ENCODE measurements around the gene IPCEF1.

The IPCEF1 gene

GRCh38 chr6:154289818-154290508 is 66.6 kb downstream of the IPCEF1 start:
- no peak for TF ChIP-seq TCF4 (CRISPR knock-in tag; IDR thresholded peaks at IDR 0.05; ENCODE audit: borderline replicate concordance)
- ATAC-seq, result no peak

- no peak for ATAC-seq
- no peak for TF ChIP-seq ZFP3 (CRISPR knock-in tag; IDR thresholded peaks at IDR 0.05)
- no peak for TF ChIP-seq CSRNP3 (CRISPR knock-in tag; IDR thresholded peaks at IDR 0.05)
- TF ChIP-seq ZNF565 (CRISPR knock-in tag; conservative IDR thresholded peaks at IDR 0.05; ENCODE audit: low read depth), result no peak
Observed at GRCh38 chr6:154285826-154286225, 70.8 kb downstream of the IPCEF1 start.

- TF ChIP-seq CREB5 (CRISPR knock-in tag; IDR thresholded peaks at IDR 0.05; ENCODE audit: low read depth), result no peak
- no peak for TF ChIP-seq POU6F1 (CRISPR knock-in tag; IDR thresholded peaks at IDR 0.05; ENCODE audit: borderline replicate concordance, low read depth)
- TF ChIP-seq CSRNP3 (CRISPR knock-in tag; IDR thresholded peaks at IDR 0.05), result no peak
- TF ChIP-seq SNAI2 (CRISPR knock-in tag; IDR thresholded peaks at IDR 0.05), result no peak
- TF ChIP-seq TSHZ2 (CRISPR knock-in tag; IDR thresholded peaks at IDR 0.05), result no peak
- TF ChIP-seq TCF4 (CRISPR knock-in tag; IDR thresholded peaks at IDR 0.05; ENCODE audit: borderline replicate concordance), result no peak
- TF ChIP-seq ZNF70 (CRISPR knock-in tag; IDR thresholded peaks at IDR 0.05), result no peak
- ATAC-seq, result no peak
Observed at GRCh38 chr6:154284313-154284853, 72.2 kb downstream of the IPCEF1 start.

- no peak for ATAC-seq
- TF ChIP-seq TCF4 (CRISPR knock-in tag; IDR thresholded peaks at IDR 0.05; ENCODE audit: borderline replicate concordance) (no peak), ZFP30 (CRISPR knock-in tag; IDR thresholded peaks at IDR 0.05) (no peak), ZNF70 (CRISPR knock-in tag; IDR thresholded peaks at IDR 0.05) (no peak), CSRNP3 (CRISPR knock-in tag; IDR thresholded peaks at IDR 0.05) (no peak)
Observed at GRCh38 chr6:154280521-154280920, 76.1 kb downstream of the IPCEF1 start.

- no peak for ATAC-seq
- TF ChIP-seq TOX (CRISPR knock-in tag; IDR thresholded peaks at IDR 0.05; ENCODE audit: borderline replicate concordance) (no peak), CREB5 (CRISPR knock-in tag; IDR thresholded peaks at IDR 0.05; ENCODE audit: low read depth) (no peak), POU6F1 (CRISPR knock-in tag; IDR thresholded peaks at IDR 0.05; ENCODE audit: borderline replicate concordance, low read depth) (no peak), CSRNP3 (CRISPR knock-in tag; IDR thresholded peaks at IDR 0.05) (no peak), OSR1 (CRISPR knock-in tag; IDR thresholded peaks at IDR 0.05) (no peak), PPARA (CRISPR knock-in tag; IDR thresholded peaks at IDR 0.05; ENCODE audit: borderline replicate concordance) (no peak), ZC3H10 (CRISPR knock-in tag; IDR thresholded peaks at IDR 0.05) (no peak), ZNF8 (CRISPR knock-in tag; IDR thresholded peaks at IDR 0.05) (no peak), RARB (CRISPR knock-in tag; IDR thresholded peaks at IDR 0.05) (no peak), ZFP3 (CRISPR knock-in tag; IDR thresholded peaks at IDR 0.05) (no peak)
Observed at GRCh38 chr6:154277629-154278017, 79.0 kb downstream of the IPCEF1 start.
